Measurements from ENCODE around the gene PRPF38A.

DNA sequence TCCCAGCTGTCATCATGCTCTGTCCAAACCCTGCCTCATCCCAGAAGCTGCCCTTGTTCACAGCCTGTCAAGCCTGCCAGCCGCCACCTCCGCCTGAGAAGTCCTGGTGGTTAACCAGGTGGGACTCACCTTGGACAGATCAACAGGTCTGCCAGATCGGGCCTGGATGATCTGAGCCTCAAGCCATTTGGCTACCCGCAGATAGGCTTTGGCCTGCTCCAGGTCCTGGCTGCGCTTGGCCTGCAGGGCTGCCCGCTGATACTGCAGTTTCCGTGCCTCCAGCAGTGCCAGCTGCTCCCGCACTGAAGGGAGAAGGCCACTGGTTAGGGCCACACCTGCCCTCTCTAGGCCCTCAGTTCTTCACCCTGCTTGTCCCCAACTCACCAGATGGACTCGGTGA, 47.0 kb upstream of the PRPF38A start:
- TF ChIP-seq, protein P1, sequence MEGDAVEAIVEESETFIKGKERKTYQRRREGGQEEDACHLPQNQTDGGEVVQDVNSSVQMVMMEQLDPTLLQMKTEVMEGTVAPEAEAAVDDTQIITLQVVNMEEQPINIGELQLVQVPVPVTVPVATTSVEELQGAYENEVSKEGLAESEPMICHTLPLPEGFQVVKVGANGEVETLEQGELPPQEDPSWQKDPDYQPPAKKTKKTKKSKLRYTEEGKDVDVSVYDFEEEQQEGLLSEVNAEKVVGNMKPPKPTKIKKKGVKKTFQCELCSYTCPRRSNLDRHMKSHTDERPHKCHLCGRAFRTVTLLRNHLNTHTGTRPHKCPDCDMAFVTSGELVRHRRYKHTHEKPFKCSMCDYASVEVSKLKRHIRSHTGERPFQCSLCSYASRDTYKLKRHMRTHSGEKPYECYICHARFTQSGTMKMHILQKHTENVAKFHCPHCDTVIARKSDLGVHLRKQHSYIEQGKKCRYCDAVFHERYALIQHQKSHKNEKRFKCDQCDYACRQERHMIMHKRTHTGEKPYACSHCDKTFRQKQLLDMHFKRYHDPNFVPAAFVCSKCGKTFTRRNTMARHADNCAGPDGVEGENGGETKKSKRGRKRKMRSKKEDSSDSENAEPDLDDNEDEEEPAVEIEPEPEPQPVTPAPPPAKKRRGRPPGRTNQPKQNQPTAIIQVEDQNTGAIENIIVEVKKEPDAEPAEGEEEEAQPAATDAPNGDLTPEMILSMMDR (IDR thresholded peaks at IDR 0.05; ENCODE audit: low read depth, low read length) = no peak
- TF ChIP-seq MAX (IDR thresholded peaks at IDR 0.05; ENCODE audit: low read depth, low read length) = no peak

All from NB4 (cell line).